ENCODE results near the gene CPD.

CPD gene

GRCh38 chr17:30366536-30366935 is 12.2 kb upstream of the CPD start:
- H3K4me3 ChIP-seq (ENCODE audit: low read depth, low read length) = no peak overlapping the region
- TF ChIP-seq, protein P1, sequence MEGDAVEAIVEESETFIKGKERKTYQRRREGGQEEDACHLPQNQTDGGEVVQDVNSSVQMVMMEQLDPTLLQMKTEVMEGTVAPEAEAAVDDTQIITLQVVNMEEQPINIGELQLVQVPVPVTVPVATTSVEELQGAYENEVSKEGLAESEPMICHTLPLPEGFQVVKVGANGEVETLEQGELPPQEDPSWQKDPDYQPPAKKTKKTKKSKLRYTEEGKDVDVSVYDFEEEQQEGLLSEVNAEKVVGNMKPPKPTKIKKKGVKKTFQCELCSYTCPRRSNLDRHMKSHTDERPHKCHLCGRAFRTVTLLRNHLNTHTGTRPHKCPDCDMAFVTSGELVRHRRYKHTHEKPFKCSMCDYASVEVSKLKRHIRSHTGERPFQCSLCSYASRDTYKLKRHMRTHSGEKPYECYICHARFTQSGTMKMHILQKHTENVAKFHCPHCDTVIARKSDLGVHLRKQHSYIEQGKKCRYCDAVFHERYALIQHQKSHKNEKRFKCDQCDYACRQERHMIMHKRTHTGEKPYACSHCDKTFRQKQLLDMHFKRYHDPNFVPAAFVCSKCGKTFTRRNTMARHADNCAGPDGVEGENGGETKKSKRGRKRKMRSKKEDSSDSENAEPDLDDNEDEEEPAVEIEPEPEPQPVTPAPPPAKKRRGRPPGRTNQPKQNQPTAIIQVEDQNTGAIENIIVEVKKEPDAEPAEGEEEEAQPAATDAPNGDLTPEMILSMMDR (IDR thresholded peaks at IDR 0.05; ENCODE audit: low read depth, low read length, missing control alignments) = no peak
- no peak for DNase-seq (ENCODE audit: low read depth)
- in situ Hi-C loops (cut with HindIII; ENCODE audit: low sequenced_read_pairs) = no loop called here

- TF ChIP-seq, protein P1 (IDR thresholded peaks at IDR 0.05; ENCODE audit: low read depth, low read length, missing control alignments) = no peak
- no peak for DNase-seq (ENCODE audit: low read depth)
- no peak overlapping the region for H3K4me3 ChIP-seq (ENCODE audit: low read depth, low read length)
- in situ Hi-C loops (cut with HindIII; ENCODE audit: low sequenced_read_pairs) = no loop called here
Measured at GRCh38 chr17:30368912-30369720, 9.6 kb upstream of the CPD start.

DNA sequence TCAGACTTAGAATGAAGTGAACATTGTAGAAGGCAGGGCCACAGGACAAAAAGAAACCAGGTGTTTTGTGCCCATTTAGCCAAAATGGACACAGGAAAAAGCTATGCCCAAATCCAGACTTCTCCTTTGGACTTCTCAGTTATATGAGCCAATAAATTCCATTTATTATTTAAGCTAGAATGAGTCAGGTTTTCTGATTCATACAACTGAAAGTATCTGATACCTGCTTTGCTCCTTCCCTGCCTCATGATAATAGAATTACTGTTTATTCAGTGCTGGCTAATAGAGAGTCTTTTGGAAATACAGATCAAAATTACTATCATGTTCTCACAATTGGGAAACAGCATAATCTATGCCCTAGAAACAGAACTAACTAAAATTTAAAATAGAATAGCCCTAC is 8.7 kb upstream of the CPD start:
- TF ChIP-seq, protein P1 (IDR thresholded peaks at IDR 0.05; ENCODE audit: low read depth, low read length, missing control alignments) = no peak
- H3K4me3 ChIP-seq (ENCODE audit: low read depth, low read length) = no peak overlapping the region
- DNase-seq (ENCODE audit: low read depth) = no peak
- in situ Hi-C loops (cut with HindIII; ENCODE audit: low sequenced_read_pairs) = no loop called here

DNA sequence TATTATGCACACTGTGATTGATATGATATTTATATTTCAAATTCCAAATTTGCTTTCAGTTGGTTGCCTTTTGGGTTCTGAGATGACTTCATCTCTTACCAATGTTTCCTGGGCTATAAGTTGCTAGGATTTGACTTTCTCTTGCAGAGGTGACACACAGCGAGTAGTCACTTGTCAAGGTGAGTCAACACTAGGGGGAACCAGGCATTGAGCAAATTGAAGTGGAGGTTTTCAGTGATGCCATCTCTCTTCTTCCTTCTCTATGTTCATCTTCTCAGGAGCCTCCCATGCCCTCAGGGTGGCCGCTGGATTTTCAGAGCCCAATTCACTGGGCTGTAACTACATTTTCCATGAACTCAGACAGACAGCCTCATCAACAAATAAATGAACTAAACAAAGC is 6.0 kb upstream of the CPD start:
- no peak overlapping the region for H3K4me3 ChIP-seq (ENCODE audit: low read depth, low read length)
- TF ChIP-seq, protein P1 (IDR thresholded peaks at IDR 0.05; ENCODE audit: low read depth, low read length, missing control alignments) = peak; percentile 6
- in situ Hi-C loops (cut with HindIII; ENCODE audit: low sequenced_read_pairs) = no loop called here
- DNase-seq (ENCODE audit: low read depth) = no peak

- in situ Hi-C loops (cut with HindIII; ENCODE audit: low sequenced_read_pairs) = no loop called here
- no peak for DNase-seq (ENCODE audit: low read depth)
- H3K4me3 ChIP-seq (ENCODE audit: low read depth, low read length) = no peak overlapping the region
- TF ChIP-seq, protein P1 (IDR thresholded peaks at IDR 0.05; ENCODE audit: low read depth, low read length, missing control alignments) = no peak
Measured at GRCh38 chr17:30375661-30376060, 3.1 kb upstream of the CPD start.

- DNase-seq (ENCODE audit: low read depth) = peak; percentile 26
- TF ChIP-seq, protein P1 (IDR thresholded peaks at IDR 0.05; ENCODE audit: low read depth, low read length, missing control alignments) = no peak
- H3K4me3 ChIP-seq (ENCODE audit: low read depth, low read length) = no peak overlapping the region
- in situ Hi-C loops (cut with HindIII; ENCODE audit: low sequenced_read_pairs) = no loop called here
Measured at GRCh38 chr17:30376621-30377452, 1.9 kb upstream of the CPD start.

All from astrocyte of the cerebellum (primary cell).